DOHH2 (cell line): ENCODE results near the gene TM4SF18.

Experiments
- CTCF ChIP-seq: fragments of 200-600 bp; sonication (generic); IDR thresholded peaks from one replicate; pipeline ENCODE4 v1.5.1; 2014; ENCODE audit warnings: antibody characterized with exemption, mild to moderate bottlenecking, low read depth, low read length; ENCODE audit not compliant: poor library complexity, severe bottlenecking
- EZH2phosphoT487 ChIP-seq: fragments of 200-600 bp; sonication (generic); IDR thresholded peaks from 2 replicates; pipeline ENCODE4 v1.6.1; 2017; ENCODE audit warnings: borderline replicate concordance, mild to moderate bottlenecking, antibody characterized with exemption, low read length, moderate library complexity, mixed read lengths

- TF ChIP-seq CTCF (no peak), EZH2phosphoT487 (no peak)
Observed at GRCh38 chr3:149373235-149374125, 40.0 kb upstream of the TM4SF18 start.
